Upper lobe of left lung (tissue), 4 donors: Measurements from ENCODE around the gene CLASP1.

Source experiments
- POLR2A ChIP-seq, 4 donors: fragments of 450-650 bp; IDR thresholded peaks; one replicate each; pipeline ENCODE4 v1.5.1; 2016 to 2017; ENCODE audit warnings: antibody characterized with exemption in 4 of 4, mild to moderate bottlenecking in 2 of 4
- POLR2AphosphoS5 ChIP-seq, 2 donors: sonication (generic); formaldehyde crosslinking; IDR thresholded peaks; one replicate each; pipeline ENCODE4 v1.5.1; 2017; ENCODE audit warnings: antibody characterized with exemption in 2 of 2
- TF ChIP-seq, protein P1 (sequence below), 6 experiments: fragments of 450-650 bp in 4 of 6; fragments of 200-600 bp in 2 of 6; sonication (generic) in 2 of 6; IDR thresholded peaks; one replicate each; pipeline ENCODE4 v1.5.1; 2016 to 2019; ENCODE audit warnings: antibody characterized with exemption in 6 of 6

DNA sequence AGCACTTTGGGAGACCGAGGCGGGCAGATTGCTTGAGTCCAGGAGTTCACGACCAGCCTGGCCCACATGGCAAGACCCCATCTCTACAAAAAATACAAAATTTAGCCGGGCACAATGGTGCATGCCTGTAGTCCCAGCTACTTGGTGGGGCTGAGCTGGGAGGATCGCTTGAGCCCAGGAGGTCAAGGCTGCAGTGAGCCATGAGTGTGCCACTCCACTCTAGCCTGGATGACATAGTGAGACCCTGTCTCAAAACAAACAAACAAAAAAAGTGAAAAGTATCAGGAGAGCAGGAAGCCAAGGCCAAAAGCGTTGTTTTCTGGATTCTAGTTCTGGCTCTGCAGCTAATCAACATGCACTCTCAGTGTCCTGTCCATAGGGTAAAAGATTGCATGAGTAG lies 10.7 kb upstream of the CLASP1 start:
- TF ChIP-seq POLR2A (IDR thresholded peaks at IDR 0.05) (no peak), POLR2AphosphoS5 (IDR thresholded peaks at IDR 0.05) (no peak)
- TF ChIP-seq, protein P1, sequence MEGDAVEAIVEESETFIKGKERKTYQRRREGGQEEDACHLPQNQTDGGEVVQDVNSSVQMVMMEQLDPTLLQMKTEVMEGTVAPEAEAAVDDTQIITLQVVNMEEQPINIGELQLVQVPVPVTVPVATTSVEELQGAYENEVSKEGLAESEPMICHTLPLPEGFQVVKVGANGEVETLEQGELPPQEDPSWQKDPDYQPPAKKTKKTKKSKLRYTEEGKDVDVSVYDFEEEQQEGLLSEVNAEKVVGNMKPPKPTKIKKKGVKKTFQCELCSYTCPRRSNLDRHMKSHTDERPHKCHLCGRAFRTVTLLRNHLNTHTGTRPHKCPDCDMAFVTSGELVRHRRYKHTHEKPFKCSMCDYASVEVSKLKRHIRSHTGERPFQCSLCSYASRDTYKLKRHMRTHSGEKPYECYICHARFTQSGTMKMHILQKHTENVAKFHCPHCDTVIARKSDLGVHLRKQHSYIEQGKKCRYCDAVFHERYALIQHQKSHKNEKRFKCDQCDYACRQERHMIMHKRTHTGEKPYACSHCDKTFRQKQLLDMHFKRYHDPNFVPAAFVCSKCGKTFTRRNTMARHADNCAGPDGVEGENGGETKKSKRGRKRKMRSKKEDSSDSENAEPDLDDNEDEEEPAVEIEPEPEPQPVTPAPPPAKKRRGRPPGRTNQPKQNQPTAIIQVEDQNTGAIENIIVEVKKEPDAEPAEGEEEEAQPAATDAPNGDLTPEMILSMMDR (IDR thresholded peaks at IDR 0.05) = no peak
